ENCODE data around the gene ETS2. TPM values are rescaled to one million over a fixed set of nuclear protein-coding genes. Genes with fewer than 3 reads are reported as not detected.

The ETS2 gene
- total RNA-seq, 2 donors from 2014 or later = 20.5 to 41.9 TPM

DNA sequence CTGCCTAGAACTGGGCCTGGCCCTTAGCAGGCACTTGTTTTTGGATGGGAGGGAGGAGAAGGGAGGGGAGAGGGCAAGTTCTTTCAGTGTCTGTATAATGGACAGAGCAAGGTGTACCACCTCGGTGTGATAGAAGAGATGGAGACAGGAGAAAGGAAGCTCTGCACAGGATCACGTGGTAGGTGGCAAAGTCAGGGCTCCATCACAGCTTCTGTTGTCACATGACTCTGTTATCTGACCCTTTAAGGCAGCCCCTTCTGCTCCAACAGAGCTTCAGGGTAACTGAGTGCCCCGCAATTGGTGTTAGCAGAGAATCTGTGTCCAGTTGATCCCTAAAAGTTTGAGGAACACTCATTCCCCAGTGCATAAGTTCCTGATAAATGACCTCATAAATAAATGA is 16.5 kb upstream of the ETS2 start:
- peaks cover 2% of the 10 kb centered on the region for H3K9me3 Mint-ChIP-seq
- no peaks in the 10 kb centered on the region for H3K27me3 Mint-ChIP-seq
- no peak for ATAC-seq (replicated peaks)
- H3K27ac Mint-ChIP-seq = no peak overlapping the region
- H3K4me1 Mint-ChIP-seq = peaks cover 5% of the 10 kb centered on the region
- no peak overlapping the region for H3K4me3 Mint-ChIP-seq
- no peaks in the 10 kb centered on the region for H3K36me3 Mint-ChIP-seq (ENCODE audit: low read depth)

DNA sequence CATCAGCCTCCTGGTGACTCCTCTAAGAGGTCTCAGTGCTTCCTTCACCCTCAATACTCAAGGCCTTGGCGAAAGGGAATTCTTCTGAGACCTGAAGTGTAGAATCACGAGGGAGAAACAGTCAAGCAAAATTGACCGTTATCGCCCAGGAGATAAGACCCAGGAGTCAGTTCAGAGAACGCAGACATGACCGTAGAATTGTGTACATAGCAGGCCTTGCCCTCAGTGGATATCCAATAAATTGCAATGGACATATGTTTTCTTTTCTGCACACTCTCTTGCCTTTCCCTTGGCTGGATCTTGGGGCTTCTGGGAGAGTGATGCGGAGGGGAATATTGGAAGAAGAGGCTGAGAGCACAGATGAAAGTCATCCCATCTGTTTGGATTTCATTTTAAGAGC is 15.7 kb upstream of the ETS2 start:
- Mint-ChIP-seq H3K9me3 (no peaks in the 10 kb centered on the region), H3K4me3 (no peak overlapping the region), H3K4me1 (peaks cover 5% of the 10 kb centered on the region), H3K36me3 (ENCODE audit: low read depth) (no peaks in the 10 kb centered on the region), H3K27ac (no peak overlapping the region), H3K27me3 (no peaks in the 10 kb centered on the region)
- ATAC-seq (replicated peaks) = no peak

DNA sequence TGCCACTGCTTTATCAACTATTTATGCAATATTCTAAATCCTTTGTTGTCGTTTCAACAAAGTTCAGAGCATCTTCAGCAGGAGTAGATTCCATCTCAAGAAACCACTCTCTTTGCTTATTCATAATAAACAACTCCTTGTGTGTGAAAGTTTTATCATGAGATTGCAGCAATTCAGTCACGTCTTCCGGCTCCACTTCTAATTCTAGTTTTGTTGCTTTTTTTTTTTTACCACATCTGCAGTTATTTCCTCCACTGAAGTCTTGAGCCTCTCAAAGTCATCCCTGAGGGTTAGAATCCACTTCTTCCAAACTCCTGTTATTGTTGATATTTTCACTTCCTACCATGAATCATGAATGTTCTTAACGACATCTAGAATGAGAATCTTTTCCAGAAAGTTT is 14.8 kb upstream of the ETS2 start:
- no peak for ATAC-seq (replicated peaks)
- no peak overlapping the region for H3K4me3 Mint-ChIP-seq
- H3K9me3 Mint-ChIP-seq = no peaks in the 10 kb centered on the region
- H3K36me3 Mint-ChIP-seq (ENCODE audit: low read depth) = no peaks in the 10 kb centered on the region
- no peaks in the 10 kb centered on the region for H3K27me3 Mint-ChIP-seq
- no peak overlapping the region for H3K27ac Mint-ChIP-seq
- H3K4me1 Mint-ChIP-seq = peaks cover 5% of the 10 kb centered on the region

DNA sequence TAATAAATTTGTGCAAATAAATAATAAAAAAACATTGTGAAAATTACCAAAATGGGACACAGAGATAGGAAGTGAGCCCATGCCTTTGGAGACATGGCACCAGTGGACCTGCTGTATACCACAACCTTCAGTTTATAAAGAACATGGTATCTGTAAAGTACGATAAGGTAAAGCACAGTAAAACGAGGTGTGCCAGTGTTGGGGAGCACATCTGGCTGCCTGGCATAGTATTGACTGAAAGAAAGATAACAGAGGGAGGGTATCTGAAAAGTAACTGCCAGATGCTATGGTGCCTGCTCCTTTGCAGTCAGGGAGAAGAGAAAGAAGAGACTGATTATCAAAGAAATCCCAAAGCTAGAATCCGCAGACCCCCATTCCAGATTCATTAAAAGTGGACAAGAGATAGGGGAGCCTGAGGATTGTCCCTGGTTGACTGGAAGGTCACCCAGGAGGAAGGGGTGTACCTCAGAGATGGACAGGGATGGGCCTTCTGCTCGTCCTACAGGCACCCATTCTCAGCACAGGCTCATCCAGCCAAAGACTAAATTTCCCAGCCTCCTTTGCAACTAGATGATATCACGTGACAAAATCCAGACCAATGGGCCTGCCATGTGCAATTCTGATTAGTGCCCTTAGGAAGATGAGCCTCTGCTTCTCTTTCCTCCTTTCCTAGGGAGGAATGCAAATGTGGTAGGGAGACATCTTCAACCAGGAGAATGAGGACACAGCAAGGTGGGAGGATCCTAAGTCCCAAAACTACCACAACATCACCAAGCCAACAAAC is 12.9 kb upstream of the ETS2 start:
- Mint-ChIP-seq H3K27ac (no peak overlapping the region), H3K4me3 (no peak overlapping the region), H3K4me1 (peaks cover under 1% of the 10 kb centered on the region), H3K27me3 (peaks cover 6% of the 10 kb centered on the region), H3K9me3 (no peaks in the 10 kb centered on the region), H3K36me3 (ENCODE audit: low read depth) (no peaks in the 10 kb centered on the region)
- ATAC-seq (replicated peaks) = no peak

DNA sequence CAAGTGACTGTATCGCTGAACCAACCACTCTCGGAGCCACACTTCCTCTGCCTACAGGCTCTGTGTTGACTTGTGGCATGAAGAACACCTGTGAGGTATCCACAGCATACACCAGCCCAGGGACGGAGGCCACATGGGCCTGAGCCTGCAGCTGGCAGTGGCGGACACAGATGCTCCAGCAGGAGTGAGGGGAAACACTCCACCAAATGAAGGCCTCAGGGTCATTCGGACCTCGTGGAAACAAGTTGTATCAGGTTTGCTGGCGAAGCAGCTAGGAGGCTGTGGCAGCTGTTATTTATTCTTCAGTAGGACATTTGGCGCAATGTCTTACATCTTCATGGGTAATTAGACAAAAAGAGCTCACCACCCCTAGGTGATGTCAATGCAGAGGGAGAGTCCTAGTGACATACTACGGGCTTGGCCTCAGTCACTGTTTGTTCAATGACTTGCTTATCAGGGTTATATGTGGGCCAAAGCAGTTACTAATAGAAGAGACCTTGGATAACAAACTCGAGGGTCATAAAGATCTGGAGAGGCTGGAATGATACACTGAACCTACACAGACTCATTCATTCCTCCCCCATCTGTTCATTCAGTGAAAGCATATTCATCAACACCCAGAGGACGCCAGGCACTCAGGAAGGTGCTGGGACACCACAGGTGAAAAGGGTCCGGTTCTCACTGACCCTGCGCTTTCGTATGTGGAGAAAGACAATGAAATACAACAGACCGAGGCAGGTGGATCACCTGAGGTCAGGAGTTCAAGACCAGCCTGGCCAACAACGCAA is 11.6 kb upstream of the ETS2 start:
- H3K27me3 Mint-ChIP-seq = peaks cover 6% of the 10 kb centered on the region
- H3K36me3 Mint-ChIP-seq (ENCODE audit: low read depth) = no peaks in the 10 kb centered on the region
- no peak overlapping the region for H3K4me3 Mint-ChIP-seq
- H3K4me1 Mint-ChIP-seq = peaks cover 5% of the 10 kb centered on the region
- H3K27ac Mint-ChIP-seq = no peak overlapping the region
- no peak for ATAC-seq (replicated peaks)
- H3K9me3 Mint-ChIP-seq = no peaks in the 10 kb centered on the region

DNA sequence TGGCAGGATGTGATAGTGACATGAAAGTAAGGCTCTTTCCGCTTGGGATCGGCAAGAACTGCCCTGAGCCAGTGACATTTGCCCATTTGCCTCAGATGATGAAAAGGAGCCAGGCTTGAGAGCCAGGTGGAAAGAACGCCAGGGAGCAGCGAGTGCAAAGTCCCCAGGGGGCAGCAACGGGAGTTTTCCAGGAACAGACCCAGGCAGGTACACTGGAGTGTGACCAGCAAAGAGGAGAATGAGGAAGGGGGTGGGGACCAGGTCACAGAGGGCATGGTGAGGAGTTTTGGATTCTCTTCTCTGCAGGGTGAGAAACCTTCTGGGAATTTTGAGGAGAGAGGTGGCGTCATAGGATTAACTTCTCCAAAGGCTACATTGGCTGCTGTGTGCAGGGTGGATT is 10.8 kb upstream of the ETS2 start:
- Mint-ChIP-seq H3K27me3 (peaks cover 6% of the 10 kb centered on the region), H3K4me1 (peaks cover 5% of the 10 kb centered on the region), H3K4me3 (no peak overlapping the region), H3K27ac (no peak overlapping the region), H3K36me3 (ENCODE audit: low read depth) (no peaks in the 10 kb centered on the region), H3K9me3 (no peaks in the 10 kb centered on the region)
- ATAC-seq (replicated peaks) = no peak

DNA sequence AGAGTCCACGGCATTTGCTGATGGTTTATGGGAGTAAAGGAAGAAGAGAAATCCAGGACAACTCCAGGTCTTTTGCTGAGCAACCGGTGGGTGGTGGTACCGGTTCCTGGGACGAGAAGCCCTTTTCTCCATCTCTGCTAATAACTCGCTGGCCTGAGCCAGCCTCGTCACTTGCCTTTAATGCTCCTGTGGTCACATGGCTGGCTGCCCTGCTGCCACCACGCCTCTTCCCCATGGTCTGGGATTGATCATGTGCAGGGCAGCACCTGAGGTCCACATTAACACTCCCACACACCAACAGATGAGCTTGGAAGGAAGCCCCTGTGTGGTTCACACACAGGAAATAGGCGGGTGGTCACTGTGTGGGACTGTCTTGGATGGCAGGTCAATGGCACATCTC is 10.3 kb upstream of the ETS2 start:
- Mint-ChIP-seq H3K36me3 (ENCODE audit: low read depth) (no peaks in the 10 kb centered on the region), H3K27ac (no peak overlapping the region), H3K9me3 (no peaks in the 10 kb centered on the region), H3K27me3 (peaks cover 6% of the 10 kb centered on the region), H3K4me3 (no peak overlapping the region), H3K4me1 (peaks cover 5% of the 10 kb centered on the region)
- no peak for ATAC-seq (replicated peaks)

DNA sequence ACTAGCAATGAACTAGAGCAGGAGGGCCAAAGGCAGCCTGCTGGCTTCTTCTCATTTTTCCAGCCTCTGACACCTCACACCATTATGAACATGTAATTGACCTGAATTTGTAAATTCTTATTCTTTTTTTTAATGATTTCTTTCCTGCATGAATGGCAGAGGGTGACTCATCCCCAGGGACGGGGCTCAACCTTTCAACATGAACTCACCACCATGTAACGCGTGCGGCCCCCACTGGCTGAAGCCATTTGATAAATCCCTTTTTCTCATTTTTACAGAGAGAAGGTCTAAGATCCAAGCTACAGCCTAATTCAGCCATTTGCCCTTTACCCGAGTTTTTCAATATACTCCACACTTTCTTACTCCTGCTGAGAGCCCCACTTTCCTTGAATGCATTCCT is 9.3 kb upstream of the ETS2 start:
- H3K27me3 Mint-ChIP-seq = peaks cover 6% of the 10 kb centered on the region
- no peak overlapping the region for H3K27ac Mint-ChIP-seq
- no peak for ATAC-seq (replicated peaks)
- no peaks in the 10 kb centered on the region for H3K36me3 Mint-ChIP-seq (ENCODE audit: low read depth)
- H3K9me3 Mint-ChIP-seq = no peaks in the 10 kb centered on the region
- H3K4me1 Mint-ChIP-seq = peaks cover 5% of the 10 kb centered on the region
- no peak overlapping the region for H3K4me3 Mint-ChIP-seq

DNA sequence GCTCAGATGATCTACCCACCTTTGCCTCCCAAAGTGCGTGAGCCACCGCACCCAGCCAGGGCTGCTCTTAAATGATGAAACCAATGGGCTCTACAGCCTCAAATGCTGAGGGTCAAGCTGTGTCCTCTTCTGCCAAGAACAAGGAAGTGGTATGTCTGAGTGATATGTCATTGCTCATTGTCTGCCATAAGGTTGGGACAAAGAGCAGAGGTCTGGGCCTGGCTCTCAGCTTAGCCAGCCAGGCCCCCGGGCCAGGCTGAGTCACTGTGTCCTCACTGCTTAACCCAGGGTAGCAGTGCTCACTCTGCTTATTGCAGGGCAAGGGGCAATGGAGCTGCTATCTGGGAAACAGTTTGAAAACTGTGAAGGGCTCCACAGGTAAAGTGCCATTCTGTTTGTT is 8.3 kb upstream of the ETS2 start:
- Mint-ChIP-seq H3K4me1 (peaks cover 5% of the 10 kb centered on the region), H3K4me3 (no peak overlapping the region), H3K27ac (no peak overlapping the region), H3K27me3 (peaks cover 6% of the 10 kb centered on the region), H3K36me3 (ENCODE audit: low read depth) (no peaks in the 10 kb centered on the region), H3K9me3 (no peaks in the 10 kb centered on the region)
- ATAC-seq (replicated peaks) = no peak

DNA sequence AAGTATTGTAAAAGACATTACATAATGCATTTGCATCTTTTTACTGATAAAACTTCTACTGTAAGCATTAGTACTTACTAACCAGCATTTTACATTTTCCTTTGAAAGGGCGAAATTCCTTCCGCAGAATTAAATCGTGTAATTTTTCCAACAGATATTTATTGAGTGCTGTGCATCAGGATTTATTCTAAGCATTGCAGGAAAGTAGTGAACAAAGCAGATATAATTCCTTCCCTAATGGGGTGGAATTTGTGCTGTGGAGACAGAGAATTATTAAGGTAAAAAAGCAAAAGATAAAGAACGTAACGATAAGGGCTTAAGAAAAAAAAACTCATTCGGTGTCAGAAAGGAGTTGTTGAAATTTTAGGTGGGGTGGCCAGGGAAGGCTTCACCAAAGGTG is 7.6 kb upstream of the ETS2 start:
- no peaks in the 10 kb centered on the region for H3K9me3 Mint-ChIP-seq
- H3K27me3 Mint-ChIP-seq = peaks cover 6% of the 10 kb centered on the region
- H3K27ac Mint-ChIP-seq = peak overlapping the region; percentile 73
- ATAC-seq (replicated peaks) = no peak
- peaks cover 5% of the 10 kb centered on the region for H3K4me1 Mint-ChIP-seq
- peak overlapping the region; percentile 47 for H3K4me3 Mint-ChIP-seq
- H3K36me3 Mint-ChIP-seq (ENCODE audit: low read depth) = no peaks in the 10 kb centered on the region

DNA sequence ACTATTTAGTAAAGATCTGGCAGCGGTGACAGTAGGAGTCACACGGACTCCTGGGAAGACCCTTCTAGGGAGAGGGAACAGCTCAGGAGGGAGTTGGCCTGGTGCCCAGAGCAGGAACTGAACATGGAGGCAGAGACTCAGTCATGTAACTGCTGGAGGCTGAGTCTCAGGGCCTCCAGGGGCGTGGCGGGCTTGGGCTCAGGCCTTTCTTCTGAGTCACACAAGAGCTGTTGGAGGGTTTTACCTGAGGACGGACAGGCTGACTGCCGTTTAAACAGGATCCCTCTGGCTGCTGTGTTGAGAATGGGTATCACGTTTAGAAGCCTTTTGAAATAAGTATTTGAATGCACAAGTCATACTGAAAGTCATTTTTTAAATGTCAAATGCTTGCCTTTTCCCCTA is 7.2 kb upstream of the ETS2 start:
- Mint-ChIP-seq H3K4me1 (peaks cover 5% of the 10 kb centered on the region), H3K27me3 (peaks cover 6% of the 10 kb centered on the region), H3K9me3 (no peaks in the 10 kb centered on the region), H3K27ac (peak overlapping the region; percentile 73), H3K4me3 (peak overlapping the region; percentile 47), H3K36me3 (ENCODE audit: low read depth) (no peaks in the 10 kb centered on the region)
- peak; percentile 75 for ATAC-seq (replicated peaks)

DNA sequence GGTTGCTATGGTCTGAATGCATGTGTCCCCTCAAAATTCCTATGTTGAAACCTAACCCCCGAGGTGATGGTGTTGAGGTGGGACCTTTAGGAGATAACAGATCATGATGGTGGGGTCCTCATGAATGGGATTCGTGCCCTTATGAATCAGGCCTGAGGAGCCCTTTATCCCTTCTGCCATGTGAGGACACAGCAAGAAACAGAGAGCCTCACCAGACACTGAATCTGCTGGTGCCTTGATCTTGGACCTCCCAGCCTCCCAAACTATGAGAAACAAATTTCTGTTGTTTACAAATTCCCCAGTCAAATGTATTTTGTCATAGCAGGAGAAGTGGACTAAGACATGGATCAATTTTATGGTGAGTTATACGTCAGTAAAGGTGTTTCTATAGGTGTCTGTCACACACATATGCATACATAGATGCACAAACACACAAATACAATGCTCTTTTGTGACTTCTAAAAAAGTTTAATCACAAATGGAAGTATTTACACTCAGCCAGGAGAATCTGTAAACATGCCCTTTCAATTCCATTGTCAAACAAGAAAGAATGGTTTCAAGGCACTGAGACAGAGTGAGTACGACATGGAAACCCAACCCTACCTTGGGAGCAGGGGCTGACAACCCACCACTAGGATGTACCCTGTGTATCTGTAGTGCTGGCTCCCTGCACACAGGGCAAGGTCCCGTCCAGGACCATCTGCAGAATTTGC is 5.5 kb upstream of the ETS2 start:
- Mint-ChIP-seq H3K27ac (no peak overlapping the region), H3K27me3 (peaks cover 6% of the 10 kb centered on the region), H3K4me1 (peaks cover 11% of the 10 kb centered on the region), H3K4me3 (no peak overlapping the region), H3K36me3 (ENCODE audit: low read depth) (no peaks in the 10 kb centered on the region), H3K9me3 (no peaks in the 10 kb centered on the region)
- ATAC-seq (replicated peaks) = no peak

DNA sequence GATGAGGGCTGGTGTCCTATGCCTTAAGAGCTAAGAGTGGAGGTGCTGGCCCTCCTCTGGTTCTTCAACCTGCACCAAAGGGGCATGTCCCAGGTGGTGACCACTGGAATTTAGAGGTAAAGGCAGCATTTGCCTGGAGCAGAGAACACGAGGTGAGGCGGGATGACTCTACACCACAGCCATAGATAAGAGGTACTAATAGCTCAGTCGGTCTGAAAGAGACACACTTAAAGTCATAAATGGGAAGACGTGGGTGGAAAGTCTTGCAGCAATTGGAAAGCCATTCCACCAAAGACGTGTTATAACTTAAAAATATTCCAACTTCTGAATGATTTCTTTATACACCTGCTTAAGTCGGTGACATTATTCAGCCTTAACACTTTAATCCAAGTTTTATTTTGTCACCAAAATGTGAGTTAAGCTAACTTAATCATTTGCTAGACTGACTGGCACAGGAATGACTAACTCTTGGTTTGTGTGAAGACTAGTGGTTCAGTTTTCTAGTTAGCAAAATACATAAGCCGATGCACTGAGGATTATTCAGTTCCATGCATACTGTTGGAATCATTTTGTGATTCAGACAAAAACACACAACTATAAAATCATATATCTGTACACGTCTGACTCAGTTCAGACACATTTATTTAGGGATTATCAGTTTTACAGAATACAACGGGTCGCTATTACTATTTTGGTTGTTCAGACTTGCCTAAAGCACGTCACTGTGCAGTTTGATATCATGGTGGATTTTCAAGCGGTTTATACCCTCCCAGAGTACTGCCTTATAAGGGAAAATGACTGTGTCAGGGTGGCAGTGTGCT is 4.6 kb upstream of the ETS2 start:
- no peaks in the 10 kb centered on the region for H3K36me3 Mint-ChIP-seq (ENCODE audit: low read depth)
- peaks cover 11% of the 10 kb centered on the region for H3K4me1 Mint-ChIP-seq
- ATAC-seq (replicated peaks) = peak; percentile 5
- no peak overlapping the region for H3K4me3 Mint-ChIP-seq
- peaks cover 6% of the 10 kb centered on the region for H3K27me3 Mint-ChIP-seq
- peak overlapping the region; percentile 21 for H3K27ac Mint-ChIP-seq
- H3K9me3 Mint-ChIP-seq = no peaks in the 10 kb centered on the region

All from activated T-helper 17 cell treated with anti-CD3 and anti-CD28 coated beads, Interleukin-2, amount 50 U/mL, for 72 hours (primary cell).